LoVo (cell line): ENCODE measurements around the gene NUDT14.

ENCODE experiments used
- DNase-seq: peaks from one replicate; pipeline ENCODE4 v3.0.0-alpha.2; 2016; ENCODE audit warnings: low spot score

The NUDT14 gene

GRCh38 chr14:105212541-105213300, 31.6 kb upstream of the NUDT14 start:
- no peak for DNase-seq

DNA sequence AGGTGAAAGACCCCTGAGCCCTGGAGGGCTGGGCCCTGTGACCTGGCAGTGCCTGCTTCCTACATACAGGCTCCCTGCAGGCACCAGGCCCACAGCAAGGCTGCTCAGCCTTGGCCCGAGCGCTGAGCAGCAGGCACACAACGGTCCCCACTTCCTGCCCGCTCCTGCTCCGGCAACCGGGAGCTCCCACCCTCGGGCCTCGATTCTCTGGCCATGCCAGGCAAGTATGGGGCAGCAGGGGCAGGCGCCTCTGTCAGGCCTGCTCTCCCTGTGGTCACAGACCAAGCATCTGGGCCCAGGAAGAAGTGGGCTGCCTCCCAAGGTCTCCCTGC, 30.6 kb upstream of the NUDT14 start:
- no peak for DNase-seq

- DNase-seq, result no peak
These were observed 30.1 kb upstream of the NUDT14 start for GRCh38 chr14:105211086-105211757.

GRCh38 chr14:105210266-105211025, 29.3 kb upstream of the NUDT14 start:
- DNase-seq, result no peak

GRCh38 chr14:105209646-105210045, 28.5 kb upstream of the NUDT14 start:
- DNase-seq, result no peak

GRCh38 chr14:105209091-105209490, 28.0 kb upstream of the NUDT14 start:
- DNase-seq, result no peak

DNA sequence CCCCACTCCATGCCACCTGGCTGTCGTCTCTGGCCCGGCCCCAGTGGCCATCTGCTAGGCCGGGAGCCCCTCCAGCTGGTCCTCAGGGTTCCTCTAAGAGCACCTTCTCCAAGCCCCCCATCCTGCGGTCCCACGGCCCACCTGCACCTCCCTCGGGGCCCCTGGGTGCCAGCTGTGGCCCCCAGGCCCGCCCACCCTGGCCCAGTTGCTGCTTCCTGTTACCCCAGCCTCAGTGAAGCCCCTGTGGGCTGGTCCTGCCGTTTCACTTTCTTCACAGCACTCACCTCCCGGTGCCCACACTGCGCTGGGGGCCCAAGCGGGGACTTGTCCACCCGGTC, 27.6 kb upstream of the NUDT14 start:
- DNase-seq, result no peak

GRCh38 chr14:105207996-105208737, 27.1 kb upstream of the NUDT14 start:
- DNase-seq, result no peak

DNA sequence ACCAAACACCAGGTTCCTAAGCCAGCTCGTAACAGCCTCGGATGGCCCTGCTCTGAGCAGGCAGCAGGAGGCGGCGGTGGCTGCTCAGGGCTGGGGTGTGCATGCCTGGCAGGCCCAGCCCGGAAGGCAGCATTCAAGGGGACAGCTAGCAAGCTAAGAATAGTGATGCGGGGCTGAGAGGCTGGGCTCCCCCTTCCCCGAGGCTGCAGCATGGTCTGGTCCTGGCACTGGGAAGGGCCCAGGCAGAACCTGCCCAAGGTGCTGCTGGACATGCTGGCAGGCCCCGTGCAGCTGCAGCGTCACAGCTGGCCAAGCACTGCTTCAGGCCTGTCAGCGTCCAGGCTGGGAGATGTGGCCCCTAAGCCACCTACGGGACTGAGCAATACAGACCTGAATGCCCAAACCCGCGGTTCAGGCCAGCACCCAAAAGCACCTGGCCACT, 26.4 kb upstream of the NUDT14 start:
- no peak for DNase-seq

DNA sequence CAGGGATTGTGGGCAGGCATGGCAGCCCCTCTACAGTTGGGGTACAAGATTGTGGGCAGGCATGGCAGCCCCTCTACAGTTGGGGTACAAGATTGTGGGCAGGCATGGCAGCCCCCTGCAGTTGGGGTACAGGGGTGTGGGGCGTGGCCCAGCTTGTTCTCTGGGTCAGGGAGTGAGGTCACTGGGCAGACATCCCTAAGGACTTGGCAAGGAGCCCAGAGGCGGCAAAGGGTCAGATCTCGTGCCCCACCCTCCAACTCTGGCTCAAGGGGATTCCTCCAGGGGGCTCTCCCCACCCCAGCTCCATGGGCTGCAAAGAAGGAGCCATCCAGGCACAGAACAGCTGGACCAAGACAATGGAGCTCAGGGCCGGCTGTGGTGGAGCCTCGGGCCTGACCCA, 25.8 kb upstream of the NUDT14 start:
- DNase-seq, result no peak

GRCh38 chr14:105205673-105206208, 24.6 kb upstream of the NUDT14 start:
- no peak for DNase-seq

DNA sequence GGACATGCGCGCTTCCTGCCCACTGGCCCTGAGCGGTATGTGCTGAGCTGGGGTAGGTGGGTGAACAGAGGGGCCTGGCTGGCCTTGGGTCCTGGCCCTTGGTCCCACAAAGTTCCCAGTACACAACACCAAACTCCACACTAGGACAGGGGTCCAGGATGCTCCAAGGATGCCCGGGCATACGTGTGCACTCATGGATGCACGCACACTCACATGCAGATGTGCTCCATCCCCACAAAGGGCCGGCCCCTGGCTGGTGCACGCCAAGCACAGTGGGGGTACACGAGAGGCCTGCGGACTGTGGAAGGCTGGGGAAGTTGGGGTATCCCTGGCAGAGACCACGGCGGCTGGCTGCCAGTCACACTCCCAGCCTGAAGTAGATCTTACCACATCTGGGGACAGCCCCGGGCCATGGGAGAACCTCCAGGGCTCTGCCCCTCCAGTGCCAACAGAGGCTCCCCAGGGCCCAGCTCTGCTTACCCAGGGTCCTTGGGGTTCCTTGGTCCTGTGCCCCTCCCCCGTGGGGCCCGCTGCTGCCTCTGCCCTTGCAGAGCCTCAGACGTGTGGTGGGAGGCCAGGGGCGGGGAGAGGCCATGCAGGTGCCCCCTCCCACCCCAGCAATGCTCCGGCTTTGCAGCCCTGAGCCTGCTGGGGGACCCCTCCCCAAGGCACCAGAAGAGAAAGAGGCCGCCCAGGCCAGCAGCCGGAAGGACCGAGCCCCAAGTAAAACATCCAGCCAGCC, 24.0 kb upstream of the NUDT14 start:
- no peak for DNase-seq

DNA sequence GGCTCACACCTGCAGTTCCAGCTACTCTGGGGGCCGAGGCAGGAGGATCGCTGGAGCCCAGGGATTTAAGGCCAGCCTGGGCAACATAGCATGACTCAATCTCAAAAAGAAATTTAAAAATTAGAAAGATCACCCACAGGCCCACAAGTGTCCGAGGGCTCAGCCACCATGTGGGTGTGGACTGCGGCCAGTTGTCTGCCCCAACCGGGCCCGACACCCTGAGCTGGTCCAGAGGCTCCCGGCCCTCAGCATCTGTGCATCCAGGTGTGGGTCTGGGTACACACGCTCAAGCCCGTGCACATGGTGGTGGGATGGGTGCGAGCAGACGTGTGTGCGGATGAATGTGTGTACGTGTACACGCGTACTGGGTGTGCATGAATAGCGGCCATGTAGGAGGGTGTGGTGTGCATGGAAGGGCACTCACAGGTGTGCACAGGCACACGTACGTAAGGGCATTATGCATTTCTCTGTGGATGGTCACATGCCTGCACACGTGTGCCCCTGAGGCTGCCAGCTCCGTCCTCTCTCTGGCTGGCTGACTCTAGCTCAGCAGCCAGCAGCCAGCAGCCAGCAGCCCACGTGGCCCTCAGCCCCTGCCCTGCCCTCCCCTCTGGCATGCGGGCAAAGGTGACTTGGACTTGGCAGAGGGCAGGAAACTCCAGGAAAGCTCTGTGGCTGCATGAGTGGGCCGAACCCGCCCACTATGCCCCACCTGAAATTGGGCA, 23.3 kb upstream of the NUDT14 start:
- peak; percentile 46 for DNase-seq

GRCh38 chr14:105203701-105204100, 22.6 kb upstream of the NUDT14 start:
- no peak for DNase-seq

DNA sequence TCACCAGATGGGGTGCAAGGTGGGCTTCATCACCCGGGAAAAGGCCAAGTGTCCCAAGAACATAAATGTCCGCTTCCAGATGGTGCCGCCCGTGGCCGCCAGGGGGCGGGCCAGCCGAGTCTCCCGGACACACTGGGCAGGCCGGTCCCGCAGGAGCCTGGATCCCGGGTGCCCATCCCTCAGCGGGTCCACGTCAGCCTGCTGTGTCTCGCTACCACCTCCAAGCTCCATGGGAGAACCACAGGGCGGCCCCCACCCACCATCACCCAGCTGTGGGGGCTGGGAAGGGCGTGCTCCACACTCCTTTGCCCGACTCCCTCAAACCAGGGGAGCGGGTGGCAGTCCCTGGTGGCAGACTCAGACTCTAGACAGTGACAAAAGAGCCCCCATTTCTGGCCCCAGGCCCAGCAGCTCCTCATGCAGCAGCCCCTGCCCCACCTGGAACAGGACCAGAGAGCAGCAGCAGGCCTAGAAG, 22.0 kb upstream of the NUDT14 start:
- DNase-seq, result peak; percentile 65

DNA sequence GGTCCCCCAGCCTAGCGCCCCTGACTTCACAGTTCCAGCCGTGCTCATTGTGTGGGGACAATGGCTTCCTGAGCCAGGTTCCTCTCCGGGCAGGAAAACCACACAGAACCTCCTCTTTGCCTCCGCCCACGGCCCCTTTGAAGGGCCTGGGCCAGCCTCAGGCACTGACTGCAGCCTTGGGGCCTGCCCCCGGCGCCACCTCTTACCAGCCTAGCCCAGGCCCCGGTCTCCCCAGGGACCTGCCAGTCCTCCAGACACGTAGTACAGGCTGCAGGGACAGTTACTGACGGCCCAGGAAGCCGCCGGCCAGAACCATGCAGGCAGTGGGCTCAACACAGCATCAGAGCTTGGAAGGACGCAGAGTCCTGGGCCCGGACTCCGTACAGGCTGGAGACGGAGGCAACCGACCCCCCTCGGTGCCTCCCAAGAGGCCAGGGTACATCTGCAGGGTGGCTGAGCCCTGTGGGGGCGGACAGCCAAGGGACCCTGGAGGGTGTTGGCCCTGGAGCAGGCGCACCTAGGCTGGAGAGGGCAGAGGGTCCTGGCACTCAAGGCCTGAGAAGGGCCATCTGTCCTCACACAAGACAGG, 20.9 kb upstream of the NUDT14 start:
- DNase-seq, result no peak

- no peak for DNase-seq
These were observed 20.2 kb upstream of the NUDT14 start for GRCh38 chr14:105201156-105201924.

GRCh38 chr14:105200641-105201040, 19.5 kb upstream of the NUDT14 start:
- DNase-seq, result no peak

DNA sequence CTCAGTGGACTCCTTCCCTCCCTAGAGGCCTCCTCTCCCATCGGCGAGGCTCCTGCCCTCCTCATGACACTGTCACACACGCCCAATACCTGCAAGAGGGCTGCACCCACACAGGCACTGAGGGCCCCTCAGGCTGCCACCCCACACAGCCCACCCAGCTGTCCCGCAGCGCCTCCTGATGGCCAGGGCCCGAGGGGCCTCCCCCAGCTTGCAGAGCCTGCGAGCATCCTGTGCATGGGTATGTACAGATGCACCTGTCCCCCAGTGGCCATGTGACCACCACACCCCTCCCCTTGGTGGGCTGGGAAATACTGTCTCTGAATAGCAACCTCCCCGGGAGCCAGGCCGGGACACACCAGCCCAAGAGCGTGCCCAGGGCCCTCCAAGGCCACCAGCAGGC, 19.0 kb upstream of the NUDT14 start:
- no peak for DNase-seq

GRCh38 chr14:105199093-105199492, 18.0 kb upstream of the NUDT14 start:
- DNase-seq, result no peak
